Omental fat pad (tissue), 4 donors: ENCODE data around the gene ALS2. TPM values are rescaled to one million over a fixed set of nuclear protein-coding genes. Genes with fewer than 3 reads are reported as not detected.

Experiments
- ATAC-seq: fragments of 150-250 bp; one replicate; pipeline ENCODE4 v1.9.1; 2016; ENCODE audit warnings: mild to moderate bottlenecking, moderate library complexity; ENCODE audit not compliant: low FRiP score
- DNase-seq: peaks from one replicate; pipeline ENCODE4 v3.0.0-alpha.2; 2019; ENCODE audit warnings: low spot score
- CTCF ChIP-seq, 3 donors: fragments of 450-650 bp; IDR thresholded peaks; one replicate each; pipeline ENCODE4 v1.5.1; 2016 to 2017; ENCODE audit warnings: antibody characterized with exemption in 3 of 3, mild to moderate bottlenecking in 3 of 3, moderate library complexity in 2 of 3
- small RNA-seq: library from RNA; depleted of rRNA; stranded (forward); fragments of <200 nt; gene quantifications from one replicate; pipeline ENCODE3, GENCODE V24; 2016
- total RNA-seq, 4 donors: library from RNA; depleted of rRNA; stranded (reverse); fragments of >200 nt; gene quantifications; one replicate each; pipeline ENCODE4 v1.1.0, GENCODE V29; 2016

ALS2 gene
- total RNA-seq, 4 donors from 2014 or later, result 13.6 to 20.4 (median 17.9) TPM

- no peak for ATAC-seq
- TF ChIP-seq CTCF (IDR thresholded peaks at IDR 0.05), result no peak
- DNase-seq, result no peak
Measured at GRCh38 chr2:201654616-201655384, 125.9 kb downstream of the ALS2 start.

GRCh38 chr2:201653221-201653620 is 127.5 kb downstream of the ALS2 start:
- ATAC-seq, result no peak
- TF ChIP-seq CTCF (IDR thresholded peaks at IDR 0.05), result no peak

More at GRCh38 chr2:201653221-201653620, 127.5 kb downstream of the ALS2 start:
- no peak for DNase-seq

Small RNA genes lying within 50 kb of the gene (small RNA-seq; reads per million reads assigned to genes)
- not detected for gene RF00019
- not detected for gene UBE2V1P11

Other genes with a start within 250 kb of the ALS2 start
- gene TMEM237, start 137.4 kb downstream of the ALS2 start, total RNA-seq, result 10 to 100 TPM; 12.0 to 23.1 (median 16.7) TPM
- 1 to 10 TPM in 2 of 4 donors, under 1 TPM in 1, not detected in 1; 0.95 to 1.1 (median 1.0) TPM for gene MPP4, start 82.3 kb downstream of the ALS2 start, total RNA-seq
- 1 to 10 TPM in 2 of 4 donors, under 1 TPM in 2; 0.75 to 3.6 (median 1.2) TPM for gene CDK15, start 25.6 kb upstream of the ALS2 start, total RNA-seq